GM18870 (cell line): ENCODE results near the gene NHP2.
"Not testable (repeated sequence)": the region's sequence is repeated elsewhere in the genome, so short reads cannot be mapped to it uniquely, and the experiment has no call there.

ENCODE experiments used
- ATAC-seq: cut with Tn5 transposase; IDR thresholded peaks from one replicate; pipeline ENCODE4 v1.9.1; 2021; ENCODE audit warnings: moderate library complexity; ENCODE audit not compliant: unreplicated experiment

Gene NHP2

GRCh38 chr5:178131446-178131996 is 22.2 kb downstream of the NHP2 start:
- no peak for ATAC-seq

- peak; percentile 54 for ATAC-seq
These were observed 22.9 kb downstream of the NHP2 start, which contains the start of gene RMND5B for GRCh38 chr5:178130576-178131445. Gene RMND5B (plus strand): TSS chr5:178131014. CDS start chr5:178138120, 7,106 bp downstream.

- not testable (repeated sequence) for ATAC-seq
These were observed 23.5 kb downstream of the NHP2 start for GRCh38 chr5:178130234-178130575.

GRCh38 chr5:178129296-178129695 is 24.4 kb downstream of the NHP2 start:
- no peak for ATAC-seq

- not testable (repeated sequence) for ATAC-seq
These were observed 26.2 kb downstream of the NHP2 start for GRCh38 chr5:178127300-178128009.

GRCh38 chr5:178126556-178126955 is 27.1 kb downstream of the NHP2 start:
- no peak for ATAC-seq

GRCh38 chr5:178125253-178125906 is 28.3 kb downstream of the NHP2 start:
- ATAC-seq = no peak

- ATAC-seq = no peak
These were observed 29.4 kb downstream of the NHP2 start for GRCh38 chr5:178123966-178124925.

GRCh38 chr5:178123094-178123965 is 30.4 kb downstream of the NHP2 start:
- no peak for ATAC-seq

- no peak for ATAC-seq
These were observed 31.3 kb downstream of the NHP2 start for GRCh38 chr5:178122346-178122745.

- ATAC-seq = no peak
These were observed 32.1 kb downstream of the NHP2 start for GRCh38 chr5:178121391-178122276.

- peak; percentile 77 for ATAC-seq
These were observed 32.9 kb downstream of the NHP2 start for GRCh38 chr5:178120607-178121357.

- no peak for ATAC-seq
These were observed 33.6 kb downstream of the NHP2 start for GRCh38 chr5:178119915-178120606.

- no peak for ATAC-seq
These were observed 35.6 kb downstream of the NHP2 start for GRCh38 chr5:178117923-178118701.

GRCh38 chr5:178116143-178116885 is 37.4 kb downstream of the NHP2 start:
- ATAC-seq = peak; percentile 32

- no peak for ATAC-seq
These were observed 37.9 kb downstream of the NHP2 start for GRCh38 chr5:178115814-178116142.
